H9 (cell line): ENCODE data around the gene CTSW. TPM values are rescaled to one million over a fixed set of nuclear protein-coding genes. Genes with fewer than 3 reads are reported as not detected.

ENCODE experiments used
- DNase-seq: peaks from one replicate; pipeline ENCODE4 v3.0.0-alpha.2; 2017
- H2AFZ ChIP-seq: one replicate; pipeline ENCODE4 v1.6.1; 2013; ENCODE audit warnings: mild to moderate bottlenecking, low read length, control low read depth, moderate library complexity
- H2AK5ac ChIP-seq: 2 replicates; pipeline ENCODE4 v1.6.1; 2013; ENCODE audit warnings: low read length, control low read depth, mixed read lengths; ENCODE audit not compliant: insufficient read length
- H2BK120ac ChIP-seq: one replicate; pipeline ENCODE4 v1.6.1; 2013; ENCODE audit warnings: low read depth, mild to moderate bottlenecking, low read length, control low read depth, inconsistent platforms; ENCODE audit not compliant: poor library complexity, severe bottlenecking
- H2BK12ac ChIP-seq: 2 replicates; pipeline ENCODE4 v1.6.1; 2013; ENCODE audit warnings: low read length, control low read depth, mixed read lengths, low read depth; ENCODE audit not compliant: insufficient read length
- H2BK15ac ChIP-seq: 2 replicates; pipeline ENCODE4 v1.6.1; 2013; ENCODE audit warnings: low read depth, low read length, control low read depth
- H2BK20ac ChIP-seq: one replicate; pipeline ENCODE4 v1.6.1; 2013; ENCODE audit warnings: low read depth, mild to moderate bottlenecking, low read length, control low read depth, inconsistent platforms; ENCODE audit not compliant: poor library complexity, severe bottlenecking
- H2BK5ac ChIP-seq: 2 replicates; pipeline ENCODE4 v1.6.1; 2013; ENCODE audit warnings: low read length, control low read depth, mixed read lengths; ENCODE audit not compliant: insufficient read length
- H3K14ac ChIP-seq: 2 replicates; pipeline ENCODE4 v1.6.1; 2013; ENCODE audit warnings: low read length, control low read depth; ENCODE audit not compliant: insufficient read depth
- H3K18ac ChIP-seq: 2 replicates; pipeline ENCODE4 v1.6.1; 2013; ENCODE audit warnings: low read depth, mild to moderate bottlenecking, mixed read lengths, low read length, control low read depth; ENCODE audit not compliant: insufficient read length
- H3K23ac ChIP-seq: 2 replicates; pipeline ENCODE4 v1.6.1; 2013; ENCODE audit warnings: low read length, control low read depth, mixed read lengths, low read depth; ENCODE audit not compliant: insufficient read length
- H3K23me2 ChIP-seq: 2 replicates; pipeline ENCODE4 v1.6.1; 2013; ENCODE audit warnings: low read depth, mild to moderate bottlenecking, mixed read lengths, low read length, control low read depth; ENCODE audit not compliant: insufficient read length, poor library complexity, severe bottlenecking
- H3K27ac ChIP-seq: 2 replicates; pipeline ENCODE4 v1.5.1; 2013; ENCODE audit warnings: low read length, control low read depth, mixed read lengths, low read depth; ENCODE audit not compliant: insufficient read length
- H3K27me3 ChIP-seq: 2 replicates; pipeline ENCODE4 v1.6.1; 2013; ENCODE audit warnings: low read length, control low read depth, inconsistent platforms; ENCODE audit not compliant: insufficient read depth
- H3K4ac ChIP-seq: 2 replicates; pipeline ENCODE4 v1.6.1; 2013; ENCODE audit warnings: low read depth, mild to moderate bottlenecking, control low read depth, inconsistent platforms, low read length, moderate library complexity
- H3K4me1 ChIP-seq: 2 replicates; pipeline ENCODE4 v1.6.1; 2013; ENCODE audit warnings: low read length, control low read depth, inconsistent platforms; ENCODE audit not compliant: insufficient read depth
- H3K4me2 ChIP-seq: 2 replicates; pipeline ENCODE4 v1.6.1; 2013; ENCODE audit warnings: low read length, control low read depth, mixed read lengths; ENCODE audit not compliant: insufficient read length, insufficient read depth
- H3K56ac ChIP-seq: 2 replicates; pipeline ENCODE4 v1.6.1; 2013; ENCODE audit warnings: low read depth, mild to moderate bottlenecking, mixed read lengths, low read length, control low read depth; ENCODE audit not compliant: insufficient read length
- H3K79me1 ChIP-seq: 2 replicates; pipeline ENCODE4 v1.6.1; 2013; ENCODE audit warnings: low read depth, mild to moderate bottlenecking, moderate library complexity, low read length, control low read depth, inconsistent platforms; ENCODE audit not compliant: insufficient read depth, poor library complexity, severe bottlenecking
- H3K79me2 ChIP-seq: 2 replicates; pipeline ENCODE4 v1.6.1; 2013; ENCODE audit warnings: low read length, control low read depth, inconsistent platforms; ENCODE audit not compliant: insufficient read depth
- H3K9ac ChIP-seq: 2 replicates; pipeline ENCODE4 v1.6.1; 2013; ENCODE audit warnings: low read length, control low read depth, mixed read lengths; ENCODE audit not compliant: insufficient read length; ENCODE audit errors: extremely low read depth
- H3K9me3 ChIP-seq: one replicate; pipeline ENCODE4 v1.6.1; 2013; ENCODE audit warnings: low read depth, low read length, inconsistent platforms; ENCODE audit not compliant: control insufficient read depth
- H3T11ph ChIP-seq: one replicate; pipeline ENCODE4 v1.6.1; 2013; ENCODE audit warnings: mild to moderate bottlenecking, low read length, control low read depth, inconsistent platforms
- H4K20me1 ChIP-seq: one replicate; pipeline ENCODE4 v1.6.1; 2013; ENCODE audit not compliant: control insufficient read depth, insufficient read length, insufficient read depth
- H4K5ac ChIP-seq: 2 replicates; pipeline ENCODE4 v1.6.1; 2013; ENCODE audit warnings: low read depth, mild to moderate bottlenecking, mixed read lengths, low read length, control low read depth; ENCODE audit not compliant: insufficient read length
- H4K8ac ChIP-seq: replicated peaks from 2 replicates; pipeline ENCODE4 v1.6.1; 2013; ENCODE audit warnings: low read length, control low read depth, mixed read lengths, low read depth; ENCODE audit not compliant: insufficient read length
- H4K91ac ChIP-seq: 2 replicates; pipeline ENCODE4 v1.6.1; 2013; ENCODE audit warnings: low read depth, mild to moderate bottlenecking, moderate library complexity, mixed read lengths, low read length, control low read depth; ENCODE audit not compliant: insufficient read length
- H3K27ac Mint-ChIP-seq, 3 experiments: 2 replicates in 2 of 3; 3 replicates in 1 of 3; pipeline ENCODE4 v1.8.0; 2020 to 2021; ENCODE audit warnings: mixed read lengths in 3 of 3, mild to moderate bottlenecking in 1 of 3, moderate library complexity in 1 of 3
- H3K27me3 Mint-ChIP-seq: 2 replicates; pipeline ENCODE4 v1.8.0; 2021; ENCODE audit warnings: low read depth, mild to moderate bottlenecking, moderate library complexity, mixed read lengths
- H3K36me3 Mint-ChIP-seq, 3 experiments: 2 replicates in 2 of 3; 3 replicates in 1 of 3; pipeline ENCODE4 v1.8.0; 2020 to 2021; ENCODE audit warnings: low read depth in 3 of 3, mixed read lengths in 3 of 3; ENCODE audit not compliant: insufficient read depth in 1 of 3
- H3K4me1 Mint-ChIP-seq, 2 experiments: 2 replicates each; pipeline ENCODE4 v1.8.0; 2020; ENCODE audit warnings: mixed read lengths in 2 of 2
- H3K4me3 Mint-ChIP-seq, 2 experiments: 2 replicates in 1 of 2; 3 replicates in 1 of 2; pipeline ENCODE4 v1.8.0; 2020 to 2021; ENCODE audit warnings: mild to moderate bottlenecking in 2 of 2, mixed read lengths in 2 of 2, moderate library complexity in 1 of 2
- H3K9me3 Mint-ChIP-seq, 2 experiments: 2 replicates in 1 of 2; 3 replicates in 1 of 2; pipeline ENCODE4 v1.8.0; 2020; ENCODE audit warnings: mild to moderate bottlenecking in 2 of 2, mixed read lengths in 2 of 2, moderate library complexity in 1 of 2
- CTCF ChIP-seq: fragments of 200-600 bp; sonication (generic); conservative IDR thresholded peaks from 3 replicates; pipeline ENCODE4 v1.8.0; 2021; ENCODE audit warnings: antibody characterized with exemption, mild to moderate bottlenecking
- WGBS: extraction: QIAGEN DNeasy Blood & Tissue Kit; methylation state at CpG from one replicate; pipeline ENCODE4 v1.1.7; 2013; ENCODE audit warnings: missing lambda C conversion rate, low lambda C conversion rate, mixed read lengths; ENCODE audit not compliant: insufficient read length; ENCODE audit errors: extremely low coverage; 5-methylcytosine and 5-hydroxymethylcytosine counted together
- total RNA-seq: library from RNA; stranded (reverse); gene quantifications from 2 replicates; pipeline ENCODE4 v1.2.1, GENCODE V29; 2021

The CTSW gene
- total RNA-seq, 1 experiment from 2014 or later: not detected

GRCh38 chr11:65868907-65869306 is 10.7 kb upstream of the CTSW start:
- Histone ChIP-seq H3K4me2 (no peak overlapping the region), H3K27ac (no peak overlapping the region), H2BK15ac (no peak overlapping the region), H4K91ac (no peak overlapping the region), H3K23ac (no peak overlapping the region), H3K27me3 (peaks cover 3% of the 10 kb centered on the region; the same call in 1 of the 2 replicates), H3K79me2 (no peaks in the 10 kb centered on the region), H3K18ac (no peak overlapping the region), H2BK12ac (no peak overlapping the region), H2BK20ac (no peak overlapping the region), H3K23me2 (peaks cover 8% of the 10 kb centered on the region), H3K4ac (no peak overlapping the region), H3K9ac (no peak overlapping the region), H3K14ac (no peak overlapping the region), H3T11ph (no peak overlapping the region), H2AFZ (no peak overlapping the region), H4K20me1 (no peaks in the 10 kb centered on the region), H3K9me3 (no peaks in the 10 kb centered on the region), H2AK5ac (no peak overlapping the region), H4K5ac (no peak overlapping the region), H2BK5ac (no peak overlapping the region), H3K79me1 (no peaks in the 10 kb centered on the region), H2BK120ac (no peak overlapping the region), H4K8ac (no peak overlapping the region), H3K56ac (no peak overlapping the region), H3K4me1 (no peaks in the 10 kb centered on the region)
- Mint-ChIP-seq H3K9me3 (no peaks in the 10 kb centered on the region; a peak in 1 of 5 replicates), H3K4me1 (peaks cover 15 to 20% of the 10 kb centered on the region in 2 experiments), H3K4me3 (no peak overlapping the region), H3K27me3 (peaks cover 7% of the 10 kb centered on the region), H3K36me3 (peaks cover 8 to 20% (median 20%) of the 10 kb centered on the region in 3 experiments; a peak in 6 of 7 replicates), H3K27ac (no peak overlapping the region)
- no peak for TF ChIP-seq CTCF
- DNase-seq: no peak
- WGBS: no CpG with 5 or more reads among the region's 3 CpGs
